SH-SY5Y (cell line): ENCODE measurements around the gene ANXA8.

ENCODE experiments used
- GATA2 ChIP-seq: IDR thresholded peaks from 2 replicates; pipeline ENCODE4 v1.6.1; 2011; ENCODE audit warnings: mild to moderate bottlenecking, low read depth, low read length
- GATA3 ChIP-seq: IDR thresholded peaks from 2 replicates; pipeline ENCODE4 v1.6.1; 2011; ENCODE audit warnings: low read depth, mild to moderate bottlenecking, low read length, moderate library complexity

The ANXA8 gene

DNA sequence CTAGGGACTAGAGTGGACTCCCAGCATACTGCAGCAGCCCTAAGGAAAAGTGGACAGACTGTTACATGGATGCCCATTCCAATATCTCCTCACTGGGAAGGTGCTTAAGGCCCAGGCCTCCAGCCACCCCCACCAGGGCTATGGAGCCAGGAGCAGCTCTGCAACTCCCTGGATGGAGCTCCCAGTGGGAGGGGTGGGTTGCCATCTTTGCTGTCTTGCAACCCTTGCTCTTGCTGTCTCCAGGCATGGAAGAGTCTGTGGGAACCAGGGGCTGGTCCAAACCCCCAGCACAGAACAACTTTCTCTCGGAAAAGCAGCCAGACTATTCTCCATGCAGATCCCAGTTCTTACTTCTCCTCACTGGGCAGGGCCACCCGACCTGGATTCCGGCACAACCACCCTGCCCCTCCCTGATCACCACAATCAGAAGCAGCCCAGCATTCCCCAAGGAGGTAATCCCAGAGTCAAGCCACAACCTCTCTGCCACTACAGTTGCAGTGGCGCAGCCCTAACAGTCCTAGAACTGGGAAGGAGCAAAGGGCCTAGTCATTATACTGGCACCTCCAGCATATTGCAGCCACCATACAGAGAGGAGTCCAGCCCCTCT, 58.0 kb downstream of the ANXA8 start:
- no peak for TF ChIP-seq GATA3
- TF ChIP-seq GATA2 = no peak

DNA sequence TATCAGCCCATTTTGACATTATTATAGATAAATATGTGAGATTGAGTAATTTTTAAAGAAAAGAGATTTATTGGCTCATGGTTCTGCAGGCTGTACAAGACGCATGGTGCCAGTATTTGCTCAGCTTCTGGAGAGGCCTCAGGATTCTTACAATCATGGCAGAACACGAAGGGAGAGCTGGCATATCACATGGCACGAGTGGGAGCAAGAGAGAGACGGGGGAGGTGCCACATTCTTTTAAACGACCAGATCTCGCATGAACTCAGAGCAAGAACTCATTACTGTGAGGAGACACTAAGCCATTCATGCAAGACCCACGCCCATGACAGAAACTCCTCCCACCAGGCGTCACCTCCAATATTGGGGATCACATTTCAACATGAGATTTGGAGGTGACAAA, 59.7 kb downstream of the ANXA8 start:
- no peak for TF ChIP-seq GATA3
- TF ChIP-seq GATA2 = no peak

DNA sequence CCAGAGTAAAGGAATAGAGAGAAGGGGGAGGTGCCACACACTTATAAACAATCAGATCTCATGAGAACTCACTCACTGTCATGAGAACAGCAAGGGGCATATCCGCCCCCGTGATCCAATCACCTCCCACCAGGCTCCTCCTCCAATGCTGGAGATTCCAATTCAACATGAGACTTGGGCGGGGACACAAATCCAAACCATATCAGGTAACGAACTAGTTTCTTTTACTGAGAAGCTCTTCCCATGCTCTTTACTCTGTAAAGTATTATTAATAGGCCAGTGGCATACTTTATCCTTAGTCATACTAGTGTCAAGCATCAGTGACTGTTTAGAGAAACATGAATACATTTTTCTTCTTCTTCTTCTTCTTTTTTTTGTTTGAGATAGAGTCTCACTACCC, 60.4 kb downstream of the ANXA8 start:
- no peak for TF ChIP-seq GATA2
- no peak for TF ChIP-seq GATA3

DNA sequence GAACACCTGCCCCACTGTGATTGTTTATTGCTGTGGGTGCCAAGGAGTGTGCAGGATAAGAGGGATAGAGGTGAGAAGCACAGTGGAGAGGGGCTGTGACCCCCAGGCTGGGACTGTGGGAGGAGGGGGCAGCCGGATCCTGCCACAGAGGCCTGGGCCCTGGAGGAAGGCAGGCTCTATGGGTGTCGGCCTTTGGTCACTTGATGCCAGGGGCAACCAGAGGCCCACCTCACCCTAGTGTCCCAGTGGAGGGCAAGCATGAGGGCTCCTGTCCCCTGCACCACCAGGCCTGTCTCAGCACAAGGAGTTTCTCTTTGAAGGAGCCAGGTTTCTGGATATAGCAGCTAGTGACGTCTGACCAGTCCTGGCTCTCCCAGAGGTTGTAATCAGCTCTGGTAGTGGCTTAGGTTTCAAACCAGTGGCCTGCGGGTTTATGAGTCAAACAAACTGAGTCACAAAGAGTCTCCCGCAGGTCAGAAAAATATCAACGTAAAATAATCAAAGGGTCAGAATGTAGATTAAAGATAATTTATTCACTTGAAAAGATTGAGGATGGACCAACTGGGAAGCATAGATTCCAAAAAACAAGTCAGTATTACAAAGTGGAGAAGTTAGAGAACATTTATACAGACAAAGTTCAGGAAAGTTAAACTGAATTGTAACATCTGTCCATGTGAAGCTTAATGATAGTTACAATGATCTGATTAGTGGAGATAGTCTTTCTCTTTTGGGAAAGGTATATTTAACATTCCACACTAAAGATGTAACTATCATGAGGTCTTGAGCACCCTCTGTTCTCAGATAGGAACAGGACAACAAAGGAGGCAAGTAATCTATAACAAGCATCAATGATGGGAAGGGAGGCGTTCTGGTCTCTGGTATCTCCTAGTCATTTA, 62.6 kb downstream of the ANXA8 start:
- TF ChIP-seq GATA3 = no peak
- TF ChIP-seq GATA2 = no peak

DNA sequence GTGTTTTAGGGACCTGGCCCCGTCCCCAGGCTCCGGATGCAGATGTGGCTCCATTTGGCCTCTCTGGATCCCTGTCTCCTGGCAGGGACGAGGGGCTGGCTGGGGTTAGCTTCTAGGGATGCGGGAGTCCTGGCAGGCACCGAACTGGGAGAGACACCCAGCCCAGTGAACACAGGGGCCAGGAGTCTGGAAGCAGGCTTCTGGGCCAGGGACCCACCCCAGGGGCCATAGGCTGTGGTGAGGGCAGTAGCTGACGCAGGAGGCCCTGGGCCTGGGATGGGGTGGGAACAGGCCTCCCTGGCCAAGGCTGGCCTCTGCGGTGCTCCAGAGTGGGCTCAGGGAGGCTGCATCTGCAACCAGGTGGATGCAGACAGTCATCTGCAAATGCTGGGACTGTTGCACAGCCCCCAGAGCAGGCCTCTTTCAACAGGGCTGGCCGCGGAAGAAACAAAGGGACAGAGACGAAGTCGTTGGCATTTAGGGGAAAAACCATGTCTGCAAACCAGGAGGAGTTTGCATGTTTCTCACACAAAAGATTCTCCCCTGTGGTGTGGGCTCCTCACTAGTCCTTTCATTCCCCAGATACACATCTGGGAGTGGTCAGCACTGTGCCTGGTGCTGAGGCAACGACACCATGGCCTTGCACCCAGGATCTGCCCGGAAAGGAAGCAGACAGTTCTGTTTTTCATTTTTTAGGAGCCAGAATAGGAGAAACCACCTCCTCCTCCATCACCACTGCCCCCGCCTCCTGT, 63.4 kb downstream of the ANXA8 start:
- no peak for TF ChIP-seq GATA3
- no peak for TF ChIP-seq GATA2

DNA sequence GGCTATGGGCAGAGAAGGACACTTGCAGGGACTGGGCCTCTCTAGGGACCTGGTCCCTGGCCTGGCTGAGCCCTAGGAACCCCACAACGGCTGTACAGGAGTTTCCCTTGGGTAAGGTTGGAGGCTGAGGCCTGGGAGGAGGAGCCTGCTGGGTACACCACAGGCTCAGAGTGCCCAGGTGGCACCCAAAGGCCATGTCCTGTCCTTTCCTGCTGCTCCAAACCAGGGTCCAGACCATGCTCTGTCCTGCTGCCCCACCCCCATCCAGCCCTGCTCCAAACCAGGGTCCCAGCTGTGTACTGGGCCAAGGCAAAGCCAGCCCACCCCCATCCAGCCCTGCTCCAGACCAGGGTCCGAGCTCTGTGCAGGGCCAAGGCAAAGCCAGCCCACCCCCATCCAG, 64.5 kb downstream of the ANXA8 start:
- TF ChIP-seq GATA3 = no peak

DNA sequence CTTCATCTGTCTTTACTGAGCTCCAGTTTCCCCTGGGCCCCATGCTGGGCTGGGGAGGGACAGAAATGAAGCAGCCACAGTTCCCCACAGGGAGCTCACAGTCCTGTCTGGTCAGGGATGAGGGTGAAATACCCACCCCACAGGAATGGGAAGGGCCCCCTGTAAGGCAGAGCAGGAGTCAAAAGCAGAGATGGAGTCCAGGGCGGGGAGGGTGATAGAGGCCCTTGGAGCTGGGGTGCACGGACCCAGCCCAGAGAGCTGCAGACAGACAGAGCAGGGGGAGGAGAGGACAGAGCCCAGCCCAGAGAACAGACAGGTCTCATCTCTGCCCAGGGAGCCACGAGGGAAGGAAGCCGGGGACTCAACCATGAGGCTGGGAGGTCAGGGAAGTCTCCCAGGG, 64.9 kb downstream of the ANXA8 start:
- TF ChIP-seq GATA2 (no peak), GATA3 (no peak)

DNA sequence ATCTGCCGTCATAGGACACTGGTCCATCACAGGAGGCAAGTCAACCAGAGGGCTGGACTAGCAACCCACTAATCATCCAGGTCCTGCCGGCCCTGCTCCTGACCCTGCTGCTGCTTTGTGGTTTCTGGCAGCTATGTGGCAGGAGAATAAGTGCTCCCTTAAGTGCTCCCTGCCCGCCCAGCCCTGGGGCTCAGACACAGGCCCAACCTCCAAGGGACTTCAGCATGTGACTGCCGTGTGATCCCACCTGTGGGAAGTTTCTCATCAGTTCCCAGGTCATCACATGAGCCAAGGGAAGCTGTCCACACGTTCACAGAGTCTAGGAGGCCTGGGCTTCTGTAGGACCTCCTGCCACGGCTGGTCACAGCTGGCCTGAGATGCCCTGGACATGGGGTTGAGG, 65.6 kb downstream of the ANXA8 start:
- TF ChIP-seq GATA2 = no peak
- no peak for TF ChIP-seq GATA3
